GM19328 (cell line): ENCODE data around the gene LIME1.
A peak's percentile ranks its signal among the peaks of the same experiment; 100 is the strongest.

Experiments used
- ATAC-seq: cut with Tn5 transposase; IDR thresholded peaks from one replicate; pipeline ENCODE4 v1.9.1; 2021; ENCODE audit warnings: mild to moderate bottlenecking, moderate library complexity; ENCODE audit not compliant: unreplicated experiment

Gene LIME1

DNA sequence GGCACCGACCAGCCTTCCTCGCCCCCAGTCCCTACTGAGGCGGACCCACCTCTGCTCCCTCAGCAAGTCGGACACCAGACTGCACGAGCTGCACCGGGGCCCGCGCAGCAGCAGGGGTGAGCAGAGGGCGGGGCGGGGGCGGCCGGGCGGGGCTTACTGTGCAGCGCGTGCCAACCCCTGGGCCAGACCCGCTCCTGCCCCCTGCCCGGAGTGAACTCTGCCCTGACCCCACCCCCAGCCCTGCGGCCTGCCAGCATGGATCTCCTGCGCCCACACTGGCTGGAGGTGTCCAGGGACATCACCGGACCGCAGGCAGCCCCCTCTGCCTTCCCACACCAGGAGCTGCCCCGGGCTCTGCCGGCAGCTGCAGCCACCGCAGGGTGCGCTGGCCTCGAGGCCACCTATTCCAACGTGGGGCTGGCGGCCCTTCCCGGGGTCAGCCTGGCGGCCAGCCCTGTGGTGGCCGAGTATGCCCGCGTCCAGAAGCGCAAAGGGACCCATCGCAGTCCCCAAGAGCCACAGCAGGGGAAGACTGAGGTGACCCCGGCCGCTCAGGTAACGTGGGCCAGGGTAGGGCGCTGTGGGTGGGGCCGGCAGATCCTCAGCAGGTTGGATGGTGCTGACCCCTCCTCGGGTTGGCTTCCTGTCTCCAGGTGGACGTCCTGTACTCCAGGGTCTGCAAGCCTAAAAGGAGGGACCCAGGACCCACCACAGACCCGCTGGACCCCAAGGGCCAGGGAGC, 1.7 kb downstream of the LIME1 start:
- no peak for ATAC-seq

- ATAC-seq = no peak
Observed at GRCh38 chr20:63738687-63739129, 2.2 kb downstream of the LIME1 start.

GRCh38 chr20:63739130-63740069, 2.9 kb downstream of the LIME1 start, which contains the start of gene SLC2A4RG:
TSS of gene SLC2A4RG (plus strand) at chr20:63739776. CDS start at chr20:63739913, 137 bp downstream.
- peak; percentile 46 for ATAC-seq

GRCh38 chr20:63740070-63740626, 3.7 kb downstream of the LIME1 start:
- peak; percentile 9 for ATAC-seq

GRCh38 chr20:63740627-63741353, 4.3 kb downstream of the LIME1 start:
- no peak for ATAC-seq

- ATAC-seq = no peak
Observed at GRCh38 chr20:63741354-63741675, 4.9 kb downstream of the LIME1 start.

DNA sequence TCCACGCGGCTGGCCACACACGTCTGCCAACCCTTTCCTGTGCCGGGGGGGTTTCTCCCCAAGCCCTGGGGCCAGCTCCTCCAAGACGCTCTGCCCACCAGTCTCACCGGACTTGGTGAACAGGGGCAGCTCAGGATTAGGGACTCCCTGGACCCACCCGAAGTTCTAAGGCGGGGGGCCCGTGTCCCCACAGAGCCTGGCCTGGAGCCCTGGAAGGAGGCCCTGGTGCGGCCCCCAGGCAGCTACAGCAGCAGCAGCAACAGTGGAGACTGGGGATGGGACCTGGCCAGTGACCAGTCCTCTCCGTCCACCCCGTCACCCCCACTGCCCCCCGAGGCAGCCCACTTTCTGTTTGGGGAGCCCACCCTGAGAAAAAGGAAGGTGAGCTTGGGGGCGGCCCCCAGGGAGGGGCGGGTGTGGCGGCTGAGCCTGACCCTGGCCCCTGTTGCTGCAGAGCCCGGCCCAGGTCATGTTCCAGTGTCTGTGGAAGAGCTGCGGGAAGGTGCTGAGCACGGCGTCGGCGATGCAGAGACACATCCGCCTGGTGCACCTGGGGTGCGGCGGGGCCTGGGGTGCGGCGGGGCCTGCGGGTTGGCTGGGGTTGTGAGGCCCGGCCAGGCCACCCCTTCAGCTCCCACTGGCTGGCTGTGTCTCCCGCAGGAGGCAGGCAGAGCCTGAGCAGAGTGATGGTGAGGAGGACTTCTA, 5.4 kb downstream of the LIME1 start:
- ATAC-seq = no peak

DNA sequence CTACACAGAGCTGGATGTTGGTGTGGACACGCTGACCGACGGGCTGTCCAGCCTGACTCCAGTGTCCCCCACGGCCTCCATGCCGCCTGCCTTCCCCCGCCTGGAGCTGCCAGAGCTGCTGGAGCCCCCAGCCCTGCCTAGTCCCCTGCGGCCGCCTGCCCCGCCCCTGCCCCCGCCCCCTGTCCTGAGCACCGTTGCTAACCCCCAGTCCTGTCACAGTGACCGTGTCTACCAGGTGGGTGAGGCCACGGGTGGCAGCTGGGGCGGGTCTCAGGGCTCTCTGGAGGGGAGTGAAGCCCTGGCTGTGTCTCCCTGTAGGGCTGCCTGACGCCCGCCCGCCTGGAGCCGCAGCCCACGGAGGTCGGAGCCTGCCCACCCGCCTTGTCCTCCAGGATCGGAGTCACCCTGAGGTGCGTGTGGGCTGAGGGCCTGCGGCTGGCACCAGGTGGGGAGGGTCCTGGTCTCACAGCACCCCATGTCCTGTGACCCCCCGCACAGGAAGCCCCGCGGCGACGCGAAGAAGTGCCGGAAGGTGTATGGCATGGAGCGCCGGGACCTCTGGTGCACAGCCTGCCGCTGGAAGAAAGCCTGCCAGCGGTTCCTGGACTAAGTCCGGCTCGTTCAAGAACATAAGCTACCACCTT, 6.0 kb downstream of the LIME1 start:
- no peak for ATAC-seq

GRCh38 chr20:63743210-63743970, 6.9 kb downstream of the LIME1 start:
- ATAC-seq = no peak

- ATAC-seq = no peak
Observed at GRCh38 chr20:63744158-63744557, 7.7 kb downstream of the LIME1 start.

DNA sequence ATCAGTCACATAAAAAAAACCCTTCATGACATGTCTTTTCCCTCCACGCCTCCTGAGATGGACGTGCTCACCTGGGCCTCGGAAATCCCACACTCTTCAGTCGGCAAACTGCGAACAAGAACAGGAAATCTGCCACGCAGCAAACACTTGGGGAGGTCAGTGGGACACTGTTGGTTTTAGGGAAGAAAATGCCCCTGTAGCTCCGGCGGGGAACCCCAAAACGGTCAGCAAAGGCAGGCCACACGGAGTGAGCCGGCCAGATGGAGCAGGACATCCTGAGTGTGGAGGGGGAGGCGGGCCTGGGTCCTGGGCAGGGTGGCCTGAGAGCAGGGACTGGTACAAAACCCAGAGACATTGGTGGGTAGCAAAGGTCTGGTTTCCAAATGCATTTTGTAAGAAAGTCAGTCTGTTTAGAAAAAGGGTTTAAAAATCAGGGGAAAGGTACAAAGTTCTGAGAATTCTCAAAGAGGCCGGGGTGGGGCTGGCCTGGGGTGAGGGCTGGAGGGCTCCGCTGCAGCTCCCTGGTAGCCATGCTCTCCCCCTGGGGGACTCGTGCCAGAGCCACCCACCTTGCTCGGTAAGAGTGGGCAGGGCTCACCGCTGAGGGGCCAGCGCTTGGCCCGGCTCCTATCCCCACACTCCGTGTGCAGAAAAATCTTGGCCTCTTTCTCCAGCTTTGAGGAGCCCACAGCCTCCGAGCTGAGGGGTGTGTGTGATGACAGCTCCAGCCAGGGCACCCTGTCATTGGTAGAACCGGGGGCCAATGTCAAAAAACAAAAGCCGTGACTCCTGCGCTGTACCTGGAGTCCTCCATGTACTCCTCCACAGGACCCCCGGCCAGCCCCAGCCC, 8.3 kb downstream of the LIME1 start:
- ATAC-seq = no peak

DNA sequence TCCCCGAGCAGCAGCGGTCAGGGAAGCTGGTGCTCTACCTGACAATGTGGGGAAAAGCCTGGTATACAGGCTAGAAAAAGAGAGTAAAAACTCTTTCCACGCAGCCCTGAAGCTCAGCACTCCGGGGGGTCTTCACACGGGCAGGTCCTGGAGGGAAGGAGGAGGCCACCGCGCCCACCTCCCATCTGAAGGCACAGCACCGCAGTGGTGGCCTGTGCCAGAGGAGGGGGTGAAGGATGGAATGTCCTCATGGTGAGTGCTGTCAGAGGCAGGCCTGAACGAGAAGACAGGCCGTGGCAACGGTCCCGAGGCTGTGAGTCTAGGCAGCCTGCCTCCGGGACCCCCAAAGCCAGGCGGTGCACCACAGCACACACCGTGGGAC, 9.0 kb downstream of the LIME1 start:
- ATAC-seq = no peak

DNA sequence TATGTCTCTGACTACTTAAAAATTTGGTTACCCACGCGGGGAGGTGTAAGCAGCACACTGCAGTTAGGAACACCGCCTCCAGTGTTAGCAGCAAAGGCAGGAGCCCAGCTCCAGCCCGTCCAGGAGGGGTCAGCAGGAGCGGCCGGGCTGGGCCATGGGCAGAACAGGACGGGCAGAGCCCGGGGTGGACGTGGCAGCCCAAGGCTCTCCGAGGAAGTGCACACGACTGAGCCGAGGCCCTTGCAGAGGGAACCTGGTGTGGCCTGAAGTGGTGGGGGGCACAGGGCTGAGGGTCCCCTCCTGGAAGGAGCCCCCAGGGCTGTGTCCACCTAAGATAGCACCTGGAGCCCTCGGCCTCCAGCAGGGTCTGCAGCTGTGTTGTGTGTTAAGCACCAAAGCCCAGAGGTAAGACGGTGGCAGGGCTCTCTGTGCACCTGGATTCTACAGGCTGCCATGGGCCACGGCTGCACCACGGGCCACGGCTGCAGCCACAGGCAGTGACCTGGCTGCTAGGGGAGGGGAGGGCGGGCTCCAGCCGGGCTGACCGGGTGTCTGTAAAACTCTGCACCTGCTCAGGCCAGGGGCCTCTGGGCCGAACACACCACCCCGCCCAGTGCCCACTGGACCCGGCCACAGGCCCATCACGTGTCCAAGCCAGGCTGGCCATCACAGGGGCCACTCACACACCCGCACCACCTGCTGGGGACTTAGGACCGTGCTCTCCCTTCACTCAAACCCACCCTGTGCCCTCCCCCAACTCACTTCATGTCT, 9.7 kb downstream of the LIME1 start:
- no peak for ATAC-seq

DNA sequence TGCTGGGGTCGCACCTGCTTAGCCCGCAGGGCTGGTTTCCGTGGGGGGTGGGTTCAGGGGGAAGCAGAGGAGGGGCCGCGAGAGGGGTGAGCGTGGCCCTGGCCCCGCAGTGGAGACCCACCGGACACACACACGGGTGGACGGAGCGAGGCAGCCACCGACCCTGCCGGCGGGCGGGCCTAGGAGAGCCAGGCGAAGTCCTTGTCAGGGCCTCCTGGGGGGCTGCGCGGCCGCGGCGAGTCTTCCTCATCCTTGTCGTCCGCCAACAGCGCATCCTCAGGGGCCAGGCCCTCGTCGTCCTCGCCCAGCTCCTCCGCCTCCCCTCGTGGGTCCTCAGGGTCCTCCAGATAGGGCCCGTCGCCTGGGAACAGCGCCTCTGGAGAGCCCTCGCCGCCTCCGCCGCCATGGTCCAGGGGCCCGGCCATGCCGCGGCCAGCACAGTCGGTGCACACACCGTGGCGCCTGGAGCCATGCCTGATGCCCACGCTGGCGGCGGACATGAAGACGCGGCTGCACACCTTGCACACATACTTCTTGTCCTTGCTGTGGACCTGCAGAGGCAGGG, 10.4 kb downstream of the LIME1 start:
- no peak for ATAC-seq

GRCh38 chr20:63747622-63748069, 11.2 kb downstream of the LIME1 start:
- no peak for ATAC-seq

DNA sequence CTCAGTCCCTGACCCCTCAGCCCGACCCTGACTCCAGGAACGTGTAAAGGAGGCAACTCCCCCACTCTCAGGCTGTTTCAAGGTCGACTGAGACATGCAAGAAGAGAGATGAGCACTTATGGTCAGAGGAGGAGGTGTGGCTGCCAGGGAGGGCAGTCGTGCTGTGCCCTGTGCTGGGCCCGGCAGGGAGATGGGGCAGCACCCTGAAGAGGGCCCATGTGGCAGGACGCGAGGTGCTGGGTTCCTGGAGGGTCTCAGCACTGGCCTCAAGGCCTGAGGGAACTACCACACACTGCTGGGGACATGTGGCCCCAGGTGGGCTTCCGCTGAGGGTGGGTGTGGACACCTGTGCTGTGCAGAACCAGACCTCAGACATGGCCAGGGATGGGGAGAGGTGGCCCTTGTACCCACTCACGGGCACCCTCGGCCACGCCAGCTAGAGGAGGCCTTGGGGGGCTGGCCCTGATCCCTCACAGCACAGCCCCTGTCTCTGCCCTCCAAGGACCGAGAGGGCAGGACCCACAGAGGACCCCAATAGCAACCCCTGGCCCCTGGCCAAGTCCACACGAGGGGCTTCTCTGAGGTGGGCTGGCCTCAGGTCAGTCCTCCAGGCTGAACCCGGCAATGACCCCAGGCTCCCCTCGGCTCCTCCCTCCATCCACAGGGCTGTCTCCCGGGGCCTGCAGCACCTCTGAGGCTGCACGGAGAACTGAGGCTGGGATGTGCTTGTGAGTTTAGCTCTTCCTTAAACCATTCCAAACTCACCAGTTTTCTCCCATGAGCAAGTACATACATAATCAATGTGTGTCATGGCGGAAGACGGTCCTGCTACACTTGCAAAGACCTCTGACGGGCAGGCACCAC, 11.8 kb downstream of the LIME1 start:
- no peak for ATAC-seq
